Gastrocnemius medialis (tissue), 4 donors: ENCODE data around the gene VPS26B.

Experiments used
- CTCF ChIP-seq, 5 experiments: fragments of 450-650 bp in 3 of 5; fragments of 200-600 bp in 2 of 5; sonication (generic) in 2 of 5; IDR thresholded peaks in 4 of 5; conservative IDR thresholded peaks in 1 of 5; 1 replicate in 4 of 5; 2 replicates in 1 of 5; pipeline ENCODE4 v1.5.1; 2016 to 2019; ENCODE audit warnings: antibody characterized with exemption in 5 of 5, mild to moderate bottlenecking in 3 of 5, moderate library complexity in 3 of 5
- POLR2A ChIP-seq, 2 donors: fragments of 450-650 bp; IDR thresholded peaks; one replicate each; pipeline ENCODE4 v1.6.1; 2017; ENCODE audit warnings: antibody characterized with exemption in 2 of 2, mild to moderate bottlenecking in 2 of 2, moderate library complexity in 2 of 2

GRCh38 chr11:134246100-134246499 lies 21.6 kb downstream of the VPS26B start:
- TF ChIP-seq CTCF (IDR thresholded peaks at IDR 0.05 in 4 of 5, conservative IDR thresholded peaks at IDR 0.05 in 1 of 5) (no peak), POLR2A (IDR thresholded peaks at IDR 0.05) (no peak)
